GM13977 (cell line): ENCODE measurements around the gene TMEM131L.

ENCODE experiments used
- DNase-seq: peaks from one replicate; pipeline ENCODE4 v3.0.0; 2012; ENCODE audit warnings: low spot score
- CTCF ChIP-seq: IDR thresholded peaks from 2 replicates; pipeline ENCODE4 v1.5.1; 2012; ENCODE audit warnings: mild to moderate bottlenecking, control low read depth; ENCODE audit not compliant: insufficient read depth; ENCODE audit errors: extremely low read depth, missing control alignments
- in situ Hi-C: fragments of 300-500 bp; cut with MboI; formaldehyde crosslinking; loops from one replicate; pipeline ENCODE4 v1.12.0; 2022; ENCODE audit warnings: low sequenced_read_pairs, low pct_unique_long_range_greater_than_20kb, mixed read lengths, inconsistent platforms; ENCODE audit not compliant: unreplicated experiment

Gene TMEM131L

GRCh38 chr4:153572609-153573008 lies 106.4 kb downstream of the TMEM131L start:
- in situ Hi-C loops = loop anchor here (10.0 kb wide), 1 partner anchor 228 kb away; the partner anchor contains the start of gene MND1
- no peak for DNase-seq
- no peak for TF ChIP-seq CTCF

GRCh38 chr4:153573221-153573620 lies 107.1 kb downstream of the TMEM131L start:
- in situ Hi-C loops = loop anchor here (10.0 kb wide), 1 partner anchor 228 kb away; the partner anchor contains the start of gene MND1
- DNase-seq = no peak
- no peak for TF ChIP-seq CTCF

- peak; percentile 27 for DNase-seq
- in situ Hi-C loops = loop anchor here (10.0 kb wide), 1 partner anchor 229 kb away; the partner anchor contains the start of gene MND1
Observed at GRCh38 chr4:153573881-153574802, 108.0 kb downstream of the TMEM131L start.

GRCh38 chr4:153576443-153576774 lies 110.2 kb downstream of the TMEM131L start:
- in situ Hi-C loops = loop anchor here (10.0 kb wide), 1 partner anchor 232 kb away; the partner anchor contains the start of gene MND1

More at GRCh38 chr4:153573881-153574802, 108.0 kb downstream of the TMEM131L start:
- TF ChIP-seq CTCF = peak; percentile 55

GRCh38 chr4:153577053-153577452 lies 110.9 kb downstream of the TMEM131L start:
- no peak for DNase-seq

More at GRCh38 chr4:153576443-153576774, 110.2 kb downstream of the TMEM131L start:
- DNase-seq = no peak
- no peak for TF ChIP-seq CTCF

GRCh38 chr4:153579410-153579809 lies 113.2 kb downstream of the TMEM131L start:
- DNase-seq = no peak
- in situ Hi-C loops = loop anchor here (10.0 kb wide), 1 partner anchor 235 kb away; the partner anchor contains the start of gene MND1
- TF ChIP-seq CTCF = no peak

More at GRCh38 chr4:153577053-153577452, 110.9 kb downstream of the TMEM131L start:
- in situ Hi-C loops = loop anchor here (10.0 kb wide), 1 partner anchor 232 kb away; the partner anchor contains the start of gene MND1
- TF ChIP-seq CTCF = no peak
